HL-60 (cell line): Measurements from ENCODE around the gene ZG16B.

Experiments
- DNase-seq, 2 experiments: peaks; one replicate each; pipeline ENCODE4 v3.0.0-alpha.2; 2010 to 2020; ENCODE audit warnings: low read depth in 1 of 2, low spot score in 1 of 2
- H3K27ac ChIP-seq: fragments of 250-450 bp; sonication (Bioruptor Pico); replicated peaks from 2 replicates; pipeline ENCODE4 v1.5.1; 2020; ENCODE audit warnings: mild to moderate bottlenecking, moderate library complexity
- H3K27me3 ChIP-seq: fragments of 250-450 bp; sonication (Bioruptor Pico); 2 replicates; pipeline ENCODE4 v1.5.1; 2021; ENCODE audit warnings: mild to moderate bottlenecking, moderate library complexity; ENCODE audit not compliant: insufficient read depth, poor library complexity, severe bottlenecking
- H3K4me3 ChIP-seq: replicated peaks from 2 replicates; pipeline ENCODE4 v1.5.1; 2011; ENCODE audit warnings: mild to moderate bottlenecking, control low read depth, low read length; ENCODE audit not compliant: insufficient read depth
- GABPA ChIP-seq: IDR thresholded peaks from 2 replicates; pipeline ENCODE4 v1.6.1; 2012; ENCODE audit warnings: low read depth
- POLR2AphosphoS5 ChIP-seq: IDR thresholded peaks from 2 replicates; pipeline ENCODE4 v1.6.1; 2012; ENCODE audit warnings: low read depth
- SPI1 ChIP-seq: IDR thresholded peaks from 2 replicates; pipeline ENCODE4 v1.6.1; 2012; ENCODE audit warnings: low read depth, mild to moderate bottlenecking, borderline replicate concordance
- TF ChIP-seq, protein P1 (sequence below): IDR thresholded peaks from one replicate; pipeline ENCODE4 v1.5.1; 2011; ENCODE audit warnings: low read length, control low read depth, inconsistent platforms; ENCODE audit not compliant: insufficient read depth
- TF ChIP-seq, protein P2 (sequence below): IDR thresholded peaks from 2 replicates; pipeline ENCODE4 v1.6.1; 2012; ENCODE audit warnings: low read depth; ENCODE audit not compliant: insufficient replicate concordance

The ZG16B gene

DNA sequence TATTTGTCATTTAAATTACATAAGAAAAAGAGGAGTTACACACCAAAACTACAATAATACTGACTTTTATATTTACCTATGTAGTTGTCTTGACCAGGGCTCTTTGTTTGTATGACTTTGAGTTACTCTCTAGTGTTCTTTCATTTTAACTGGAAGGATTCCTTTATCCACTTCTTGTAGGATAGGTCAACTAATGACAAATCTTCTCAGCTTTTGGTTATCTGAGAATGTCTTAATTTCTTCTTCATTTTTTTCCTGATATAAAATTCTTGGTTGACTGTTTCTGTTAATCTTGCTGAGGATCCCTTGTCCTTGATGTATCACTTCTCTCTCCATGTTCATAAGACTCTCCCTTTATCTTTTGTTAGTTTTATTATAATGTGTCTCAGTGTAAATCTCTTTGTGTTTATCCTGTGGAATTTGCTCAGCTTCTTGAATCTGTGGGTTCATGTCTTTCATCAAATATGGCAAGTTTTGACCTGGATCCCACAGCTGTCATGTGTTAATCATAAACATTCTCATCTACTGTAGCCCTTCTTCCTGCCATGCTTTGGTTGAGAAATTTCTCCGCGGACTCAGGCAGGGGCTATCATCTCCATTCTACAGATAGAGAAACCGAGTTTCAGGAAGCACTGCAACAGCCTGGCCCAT, 26.4 kb upstream of the ZG16B start:
- TF ChIP-seq, protein P1, sequence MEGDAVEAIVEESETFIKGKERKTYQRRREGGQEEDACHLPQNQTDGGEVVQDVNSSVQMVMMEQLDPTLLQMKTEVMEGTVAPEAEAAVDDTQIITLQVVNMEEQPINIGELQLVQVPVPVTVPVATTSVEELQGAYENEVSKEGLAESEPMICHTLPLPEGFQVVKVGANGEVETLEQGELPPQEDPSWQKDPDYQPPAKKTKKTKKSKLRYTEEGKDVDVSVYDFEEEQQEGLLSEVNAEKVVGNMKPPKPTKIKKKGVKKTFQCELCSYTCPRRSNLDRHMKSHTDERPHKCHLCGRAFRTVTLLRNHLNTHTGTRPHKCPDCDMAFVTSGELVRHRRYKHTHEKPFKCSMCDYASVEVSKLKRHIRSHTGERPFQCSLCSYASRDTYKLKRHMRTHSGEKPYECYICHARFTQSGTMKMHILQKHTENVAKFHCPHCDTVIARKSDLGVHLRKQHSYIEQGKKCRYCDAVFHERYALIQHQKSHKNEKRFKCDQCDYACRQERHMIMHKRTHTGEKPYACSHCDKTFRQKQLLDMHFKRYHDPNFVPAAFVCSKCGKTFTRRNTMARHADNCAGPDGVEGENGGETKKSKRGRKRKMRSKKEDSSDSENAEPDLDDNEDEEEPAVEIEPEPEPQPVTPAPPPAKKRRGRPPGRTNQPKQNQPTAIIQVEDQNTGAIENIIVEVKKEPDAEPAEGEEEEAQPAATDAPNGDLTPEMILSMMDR: no peak
- TF ChIP-seq, protein P2, sequence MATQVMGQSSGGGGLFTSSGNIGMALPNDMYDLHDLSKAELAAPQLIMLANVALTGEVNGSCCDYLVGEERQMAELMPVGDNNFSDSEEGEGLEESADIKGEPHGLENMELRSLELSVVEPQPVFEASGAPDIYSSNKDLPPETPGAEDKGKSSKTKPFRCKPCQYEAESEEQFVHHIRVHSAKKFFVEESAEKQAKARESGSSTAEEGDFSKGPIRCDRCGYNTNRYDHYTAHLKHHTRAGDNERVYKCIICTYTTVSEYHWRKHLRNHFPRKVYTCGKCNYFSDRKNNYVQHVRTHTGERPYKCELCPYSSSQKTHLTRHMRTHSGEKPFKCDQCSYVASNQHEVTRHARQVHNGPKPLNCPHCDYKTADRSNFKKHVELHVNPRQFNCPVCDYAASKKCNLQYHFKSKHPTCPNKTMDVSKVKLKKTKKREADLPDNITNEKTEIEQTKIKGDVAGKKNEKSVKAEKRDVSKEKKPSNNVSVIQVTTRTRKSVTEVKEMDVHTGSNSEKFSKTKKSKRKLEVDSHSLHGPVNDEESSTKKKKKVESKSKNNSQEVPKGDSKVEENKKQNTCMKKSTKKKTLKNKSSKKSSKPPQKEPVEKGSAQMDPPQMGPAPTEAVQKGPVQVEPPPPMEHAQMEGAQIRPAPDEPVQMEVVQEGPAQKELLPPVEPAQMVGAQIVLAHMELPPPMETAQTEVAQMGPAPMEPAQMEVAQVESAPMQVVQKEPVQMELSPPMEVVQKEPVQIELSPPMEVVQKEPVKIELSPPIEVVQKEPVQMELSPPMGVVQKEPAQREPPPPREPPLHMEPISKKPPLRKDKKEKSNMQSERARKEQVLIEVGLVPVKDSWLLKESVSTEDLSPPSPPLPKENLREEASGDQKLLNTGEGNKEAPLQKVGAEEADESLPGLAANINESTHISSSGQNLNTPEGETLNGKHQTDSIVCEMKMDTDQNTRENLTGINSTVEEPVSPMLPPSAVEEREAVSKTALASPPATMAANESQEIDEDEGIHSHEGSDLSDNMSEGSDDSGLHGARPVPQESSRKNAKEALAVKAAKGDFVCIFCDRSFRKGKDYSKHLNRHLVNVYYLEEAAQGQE: no peak
- TF ChIP-seq GABPA (no peak), POLR2AphosphoS5 (no peak), SPI1 (no peak)
- H3K4me3 ChIP-seq: no peak overlapping the region
- H3K27me3 ChIP-seq: no peaks in the 10 kb centered on the region
- no peak overlapping the region for H3K27ac ChIP-seq
- no peak for DNase-seq

DNA sequence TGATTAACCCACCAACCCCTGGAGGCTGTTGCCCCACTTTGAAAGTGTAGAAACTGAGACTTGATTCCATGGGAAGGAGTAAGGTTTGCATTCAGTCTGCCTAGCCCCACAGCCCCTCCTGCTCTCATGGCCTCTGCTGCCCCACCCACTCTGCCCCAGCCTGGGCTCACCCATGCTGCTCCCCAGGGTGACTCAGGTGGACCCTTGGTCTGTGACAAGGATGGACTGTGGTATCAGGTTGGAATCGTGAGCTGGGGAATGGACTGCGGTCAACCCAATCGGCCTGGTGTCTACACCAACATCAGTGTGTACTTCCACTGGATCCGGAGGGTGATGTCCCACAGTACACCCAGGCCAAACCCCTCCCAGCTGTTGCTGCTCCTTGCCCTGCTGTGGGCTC, 25.4 kb upstream of the ZG16B start:
- TF ChIP-seq SPI1: no peak
- no peak for TF ChIP-seq GABPA
- TF ChIP-seq, protein P1: no peak
- Histone ChIP-seq H3K27ac (no peak overlapping the region), H3K4me3 (no peak overlapping the region), H3K27me3 (no peaks in the 10 kb centered on the region)
- no peak for DNase-seq

DNA sequence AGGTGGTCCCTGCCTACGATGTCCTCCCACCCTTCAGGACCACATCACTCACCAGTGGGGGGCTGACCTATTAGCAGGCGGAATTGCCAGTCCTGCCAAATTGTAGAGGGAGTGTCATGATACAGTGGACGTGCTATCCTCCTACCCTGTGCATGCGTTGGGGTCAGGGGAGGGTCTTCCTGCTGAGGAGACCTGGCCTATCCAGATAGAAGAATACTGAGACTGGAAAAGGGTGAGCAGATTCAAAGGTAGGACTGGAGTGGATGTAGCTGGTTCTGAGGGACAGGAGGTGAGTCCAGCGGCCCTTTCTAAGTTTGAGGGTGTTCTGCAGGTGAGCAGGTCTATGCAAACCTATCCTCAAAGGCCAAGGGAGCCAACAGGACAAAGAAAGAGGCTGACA, 23.8 kb upstream of the ZG16B start:
- no peak for DNase-seq
- TF ChIP-seq SPI1 (no peak), GABPA (no peak), POLR2AphosphoS5 (no peak)
- TF ChIP-seq, protein P2: no peak
- TF ChIP-seq, protein P1: no peak
- Histone ChIP-seq H3K4me3 (no peak overlapping the region), H3K27me3 (no peaks in the 10 kb centered on the region), H3K27ac (no peak overlapping the region)

DNA sequence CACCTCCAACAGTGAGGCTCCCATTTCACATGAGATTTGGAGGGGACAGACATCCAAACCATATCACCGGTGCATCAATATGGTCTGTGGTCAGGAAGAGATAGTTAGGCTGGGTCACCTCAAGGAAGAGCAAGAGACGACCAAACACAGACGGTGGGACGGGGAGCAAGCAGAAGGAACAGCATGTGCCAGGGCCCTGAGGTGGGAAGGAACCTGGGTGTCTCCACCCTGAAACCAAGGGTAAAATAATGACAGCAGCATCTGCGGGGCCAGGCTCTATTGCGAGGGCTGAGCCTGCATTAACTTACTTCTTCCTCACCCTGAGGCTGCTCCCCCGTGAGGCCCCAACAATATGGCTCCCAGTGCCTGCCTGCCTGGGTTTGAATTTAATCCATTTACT, 21.9 kb upstream of the ZG16B start:
- Histone ChIP-seq H3K27me3 (no peaks in the 10 kb centered on the region), H3K4me3 (no peak overlapping the region), H3K27ac (no peak overlapping the region)
- TF ChIP-seq, protein P1: no peak
- TF ChIP-seq GABPA (no peak), SPI1 (no peak), POLR2AphosphoS5 (no peak)
- TF ChIP-seq, protein P2: no peak
- DNase-seq: no peak
